K562 (cell line): ENCODE data around the gene KRTAP25-1. TPM values are rescaled to one million over a fixed set of nuclear protein-coding genes. Genes with fewer than 3 reads are reported as not detected.
A peak's percentile ranks its signal among the peaks of the same experiment; 100 is the strongest.

Source experiments
- ATAC-seq: fragments of 200-7000 bp; cut with Tn5 transposase; 3 replicates; pipeline ENCODE4 v1.9.1; 2020; ENCODE audit warnings: moderate library complexity
- BruUV-seq: library from RNA; stranded (reverse); fragments of 400-500 nt; replicated peaks from 2 replicates; lab custom pipeline; 2021; lab: Mats Ljungman, UMichigan
- CTCF ChIA-PET: fragments of 300-600 bp; formaldehyde crosslinking; extraction: SDS; loops from one replicate; lab custom pipeline; 2021; ENCODE audit warnings: low intra/inter-chr PET ratio; lab: Yijun Ruan, JAX
- POLR2A ChIA-PET: fragments of 300-600, 350-650 bp; sonication (Branson Sonifier 250); formaldehyde crosslinking; extraction: SDS; loops from one replicate; lab custom pipeline; 2021; ENCODE audit warnings: antibody characterized with exemption, inconsistent platforms; lab: Yijun Ruan, JAX
- DNase-seq, 4 experiments: peaks; one replicate each; pipeline versions ENCODE4 v3.0.0 to v3.0.0-alpha.2; 2011 to 2018; ENCODE audit warnings: low spot score in 3 of 4, mixed read lengths in 3 of 4; ENCODE audit errors: extremely low read depth in 1 of 4
- FAIRE-seq: peaks from 2 replicates; lab custom pipeline; 2011; peaks lifted over from hg19 to GRCh38; lab: Jason Lieb, UNC
- H2AFZ ChIP-seq: 2 replicates; pipeline ENCODE4 v1.6.0; 2011; ENCODE audit warnings: low read depth, low read length, control low read depth, inconsistent platforms
- H3K27ac ChIP-seq: fragments of 200-600 bp; 3 replicates; pipeline ENCODE4 v1.8.0; 2011; ENCODE audit warnings: low read depth, mild to moderate bottlenecking, control low read depth, inconsistent platforms, low read length, moderate library complexity, mixed read lengths; ENCODE audit errors: extremely low read depth
- H3K27me3 ChIP-seq, 2 experiments: fragments of 300-600 bp in 1 of 2; 2 replicates in 1 of 2; 3 replicates in 1 of 2; pipeline versions ENCODE4 v1.6.0 to v1.8.0; 2011; ENCODE audit warnings: inconsistent platforms in 2 of 2, low read length in 2 of 2, mild to moderate bottlenecking in 1 of 2, mixed read lengths in 1 of 2, moderate library complexity in 1 of 2; ENCODE audit not compliant: control insufficient read depth in 2 of 2, insufficient read depth in 2 of 2
- H3K36me3 ChIP-seq: fragments of 300-600 bp; 3 replicates; pipeline ENCODE4 v1.8.0; 2011; ENCODE audit warnings: mild to moderate bottlenecking, low read length, inconsistent platforms; ENCODE audit not compliant: control insufficient read depth, insufficient read depth
- H3K4me1 ChIP-seq, 2 experiments: fragments of 200-600 bp in 1 of 2; replicated peaks in 1 of 2; 2 replicates in 1 of 2; 3 replicates in 1 of 2; pipeline versions ENCODE4 v1.5.1 to v1.8.0; 2011; ENCODE audit warnings: inconsistent platforms in 2 of 2, low read length in 2 of 2, mild to moderate bottlenecking in 1 of 2, mixed read lengths in 1 of 2, moderate library complexity in 1 of 2; ENCODE audit not compliant: control insufficient read depth in 2 of 2, insufficient read depth in 2 of 2
- H3K4me2 ChIP-seq: 2 replicates; pipeline ENCODE4 v1.6.1; 2011; ENCODE audit warnings: low read length, control low read depth, inconsistent platforms, mixed read lengths; ENCODE audit not compliant: insufficient read depth
- H3K4me3 ChIP-seq: fragments of 200-600 bp; sonication (generic), shearing (Covaris generic); 2 replicates; pipeline ENCODE4 v1.5.1; 2016; ENCODE audit warnings: control low read depth, inconsistent platforms
- H3K79me2 ChIP-seq: fragments of 200-600 bp; 3 replicates; pipeline ENCODE4 v1.8.0; 2011; ENCODE audit warnings: low read length, inconsistent platforms; ENCODE audit not compliant: control insufficient read depth, insufficient read depth
- H3K9ac ChIP-seq, 2 experiments: 2 replicates each; pipeline versions ENCODE4 v1.6.0 to v1.6.1; 2011; ENCODE audit warnings: low read depth in 2 of 2, low read length in 2 of 2, control low read depth in 1 of 2, inconsistent platforms in 1 of 2, mild to moderate bottlenecking in 1 of 2, mixed read lengths in 1 of 2; ENCODE audit not compliant: insufficient read depth in 1 of 2
- H3K9me1 ChIP-seq: one replicate; pipeline ENCODE4 v1.6.0; 2011; ENCODE audit warnings: inconsistent platforms, mild to moderate bottlenecking, low read length, moderate library complexity; ENCODE audit not compliant: control insufficient read depth, insufficient read depth
- H3K9me3 ChIP-seq: replicated peaks from 2 replicates; pipeline ENCODE4 v1.5.1; 2011; ENCODE audit warnings: low read depth, low read length, inconsistent platforms; ENCODE audit not compliant: control insufficient read depth, insufficient read depth
- H4K20me1 ChIP-seq: replicated peaks from 2 replicates; pipeline ENCODE4 v1.6.1; 2011; ENCODE audit warnings: low read length, inconsistent platforms, mixed read lengths; ENCODE audit not compliant: control insufficient read depth, insufficient read depth
- EP300 ChIP-seq: IDR thresholded peaks from 2 replicates; pipeline ENCODE4 v1.6.1; 2012; ENCODE audit warnings: low read length, improper control_type of control experiment
- HDAC8 ChIP-seq: fragments of 450-650 bp; IDR thresholded peaks from 2 replicates; pipeline ENCODE4 v1.6.1; 2016; ENCODE audit warnings: mild to moderate bottlenecking, missing genetic modification characterization, moderate library complexity, missing compliant biosample characterization
- HNRNPUL1 ChIP-seq: fragments of 200-400 bp; formaldehyde crosslinking; IDR thresholded peaks from 2 replicates; pipeline ENCODE4 v1.6.1; 2017; ENCODE audit warnings: low read length
- MCM2 ChIP-seq: fragments of 450-650 bp; IDR thresholded peaks from 2 replicates; pipeline ENCODE4 v1.6.1; 2017; ENCODE audit warnings: low read depth, mild to moderate bottlenecking
- MLX ChIP-seq, 2 experiments: fragments of 450-650 bp in 1 of 2; sonication (generic) in 1 of 2; formaldehyde crosslinking; conservative IDR thresholded peaks; 2 replicates each; pipeline versions ENCODE4 v1.4.0 to v1.8.1; 2020 to 2022; ENCODE audit warnings: mild to moderate bottlenecking in 1 of 2, missing genetic modification reagents in 1 of 2
- MXI1 ChIP-seq: IDR thresholded peaks from 2 replicates; pipeline ENCODE4 v1.6.1; 2011; ENCODE audit warnings: low read depth, mild to moderate bottlenecking, improper control_type of control experiment, low read length
- PHF21A ChIP-seq: fragments of 450-650 bp; IDR thresholded peaks from 2 replicates; pipeline ENCODE4 v1.6.1; 2017; ENCODE audit warnings: low read depth, borderline replicate concordance
- TFE3 ChIP-seq: fragments of 450-650 bp; formaldehyde crosslinking; IDR thresholded peaks from 2 replicates; pipeline ENCODE4 v1.4.0; 2020; ENCODE audit warnings: mild to moderate bottlenecking, mixed read lengths
- UBTF ChIP-seq, 2 experiments: IDR thresholded peaks; 2 replicates each; pipeline ENCODE4 v1.6.1; 2012; ENCODE audit warnings: improper control_type of control experiment in 2 of 2, low read depth in 2 of 2, low read length in 2 of 2, borderline replicate concordance in 1 of 2
- WHSC1 ChIP-seq: IDR thresholded peaks from one replicate; pipeline ENCODE4 v1.6.1; 2012; ENCODE audit warnings: low read length, control low read depth, inconsistent platforms
- WGBS: fragments of 100-300 bp; shearing (Covaris generic); methylation state at CpG from one replicate; pipeline ENCODE4 v1.1.6; 2016; ENCODE audit warnings: low coverage, mixed read lengths; ENCODE audit not compliant: insufficient coverage; ENCODE audit errors: missing lambda C conversion rate; 5-methylcytosine and 5-hydroxymethylcytosine counted together
- in situ Hi-C: fragments of 300-500 bp; cut with MboI; formaldehyde crosslinking; loops from 4 replicates; pipeline ENCODE4 v1.15.0; 2018; ENCODE audit warnings: inconsistent platforms, mixed read lengths
- intact Hi-C: fragments of 100-400 bp; cut with micrococcal nuclease; formaldehyde crosslinking; loops from 2 replicates; pipeline ENCODE4 v1.14.2; 2022
- polyA plus RNA-seq, 8 experiments: library from polyadenylated mRNA; depleted of rRNA in 4 of 8; stranded (reverse) in 5 of 8; unstranded in 3 of 8; fragments of >200 nt; fragmentation: Nextera tagmentation in 2 of 8; fragmentation: Illumina TruSeq in 1 of 8; extraction: Ambion mirVana in 2 of 8; extraction: Trizol in 1 of 8; gene quantifications; 2 replicates each; pipeline versions ENCODE4 v1.2.1 to v1.2.3, GENCODE V29; 2011 to 2014; ENCODE audit warnings: inconsistent platforms in 1 of 8, missing spikeins in 1 of 8
- total RNA-seq, 7 experiments: library from RNA; depleted of rRNA in 6 of 7; stranded (reverse); fragments of >200 nt in 6 of 7; fragmentation: Illumina TruSeq in 2 of 7; extraction: Trizol in 2 of 7; gene quantifications; 2 replicates each; pipeline versions ENCODE4 v1.2.1 to v1.2.3, GENCODE V29; 2011 to 2021; ENCODE audit warnings: low replicate concordance in 1 of 7

The KRTAP25-1 gene
- total and polyA plus RNA-seq, 9 of the 15 experiments (the other 6 are each of a cell fraction or from before 2014, with no cell fraction given) = not detected

- Histone ChIP-seq H3K4me2 (no peak overlapping the region), H3K9me1 (no peaks in the 10 kb centered on the region), H3K79me2 (no peaks in the 10 kb centered on the region), H3K4me1 (no peaks in the 10 kb centered on the region), H3K36me3 (no peaks in the 10 kb centered on the region), H3K4me3 (no peak overlapping the region), H2AFZ (no peak overlapping the region), H3K9ac (no peak overlapping the region), H4K20me1 (no peaks in the 10 kb centered on the region), H3K27ac (no peak overlapping the region), H3K9me3 (no peaks in the 10 kb centered on the region), H3K27me3 (no peaks in the 10 kb centered on the region)
- WGBS = 4% methylated on average over 1 of the region's 1 CpG
- intact Hi-C loops (no loop called here), in situ Hi-C loops (no loop called here)
- DNase-seq (no peak), FAIRE-seq (no peak), ATAC-seq (no peak)
- TF ChIP-seq TFE3 (CRISPR knock-in tag) (peak; percentile 91), HDAC8 (tag) (no peak)
- ChIA-PET CTCF (no interaction called here), POLR2A (no interaction called here)
- no TSS peak for BruUV-seq
Observed at GRCh38 chr21:30305136-30305535, 15.8 kb upstream of the KRTAP25-1 start.

- in situ Hi-C loops = no loop called here
- H3K27ac ChIP-seq = no peak within 1 kb of the TSS
- intact Hi-C loops = no loop called here
- no peaks in the 10 kb centered on the region for H3K9me1 ChIP-seq
- H3K36me3 ChIP-seq = no peaks in the 10 kb centered on the region
- no TSS peak for BruUV-seq
- no peak within 1 kb of the TSS for H3K4me3 ChIP-seq
- no peak for FAIRE-seq
- no peak within 1 kb of the TSS for H3K9ac ChIP-seq
- no peak within 1 kb of the TSS for H2AFZ ChIP-seq
- H4K20me1 ChIP-seq = no peaks in the 10 kb centered on the region
- WGBS = 2% methylated on average over 3 of the region's 3 CpGs
- DNase-seq = no peak
- no peaks in the 10 kb centered on the region for H3K27me3 ChIP-seq
- H3K4me2 ChIP-seq = no peak within 1 kb of the TSS
- H3K9me3 ChIP-seq = no peaks in the 10 kb centered on the region
- CTCF ChIA-PET = no interaction called here
- ATAC-seq = no peak
- H3K4me1 ChIP-seq = no peaks in the 10 kb centered on the region
- POLR2A ChIA-PET = interaction anchor here (0.6 kb wide), 1 partner anchor 1493 kb away, joined by 3 read pairs; no protein-coding TSS in a partner anchor
- H3K79me2 ChIP-seq = no peaks in the 10 kb centered on the region
- no peak for TF ChIP-seq MCM2
- no peak for TF ChIP-seq MLX (CRISPR knock-in tag; conservative IDR thresholded peaks at IDR 0.05)
- no peak for TF ChIP-seq HNRNPUL1
- no peak for TF ChIP-seq PHF21A
- TF ChIP-seq MXI1 = no peak
- TF ChIP-seq EP300 = no peak
- no peak for TF ChIP-seq UBTF (IDR thresholded peaks at IDR 0.05; ENCODE audit: borderline replicate concordance in 1 of 2, low read depth in 2 of 2, low read length in 2 of 2)
- no peak for TF ChIP-seq WHSC1
Observed at GRCh38 chr21:30282850-30283249, 6.5 kb downstream of the KRTAP25-1 start, which contains the start of gene KRTAP24-1. TSS of gene KRTAP24-1 (minus strand) at chr21:30282950. CDS start at chr21:30282932, 18 bp downstream.
